ENCODE results near the gene ZFX. TPM values are rescaled to one million over a fixed set of nuclear protein-coding genes. Genes with fewer than 3 reads are reported as not detected.
A peak's percentile ranks its signal among the peaks of the same experiment; 100 is the strongest.

ZFX gene
- total and polyA plus RNA-seq, 2 of the 8 experiments (the other 6 are each of a cell fraction or from before 2014, with no cell fraction given) = 2.8 to 22.0 TPM

DNA sequence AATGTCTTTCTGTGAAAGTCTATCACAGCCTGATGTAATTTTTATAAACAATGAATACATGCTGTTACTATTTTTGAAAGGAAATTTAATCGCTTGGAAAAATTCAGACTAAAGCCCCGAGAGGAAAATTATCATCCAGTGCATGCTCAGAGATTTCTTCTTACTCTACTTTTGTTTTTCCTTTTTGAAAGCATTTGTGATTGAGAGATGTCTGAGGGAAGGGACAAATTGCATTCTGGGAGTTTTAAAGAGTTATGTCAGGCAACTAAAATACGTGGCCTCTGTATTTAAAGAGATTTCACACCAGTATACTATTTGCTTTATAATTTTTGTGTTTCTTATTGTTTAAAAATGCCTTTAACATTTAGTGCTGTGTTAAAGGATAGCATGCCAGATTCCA lies 1.4 kb upstream of the ZFX start:
- Histone ChIP-seq H2BK15ac (ENCODE audit: low read length) (no peak overlapping the region), H3K9me3 (ENCODE audit: insufficient read depth in 2 of 2, low read depth in 1 of 2, low read length in 1 of 2) (no peaks in the 10 kb centered on the region), H3K79me1 (ENCODE audit: low read depth, low read length) (no peaks in the 10 kb centered on the region), H3K4me2 (ENCODE audit: insufficient read depth in 1 of 2, low read depth in 2 of 2, low read length in 2 of 2) (0 out of 4 replicates have a peak overlapping the region, but pooled peaks of 1 of the 2 experiments have one; percentile 61), H3K36me3 (ENCODE audit: control insufficient read depth in 2 of 4, insufficient read depth in 4 of 4, low read length in 3 of 4) (no peaks in the 10 kb centered on the region), H3K23ac (ENCODE audit: insufficient read length) (no peak overlapping the region), H4K91ac (replicated peaks; ENCODE audit: insufficient read length, low read length) (no peak overlapping the region), H4K5ac (ENCODE audit: insufficient read length, low read depth, low read length) (no peak overlapping the region), H3K23me2 (ENCODE audit: low read depth, low read length) (peaks cover 4% of the 10 kb centered on the region; the same call in 1 of the 2 replicates), H4K8ac (ENCODE audit: extremely low read depth, insufficient read depth, low read length) (no peak overlapping the region), H3K27me3 (replicated peaks in 1 of 4; ENCODE audit: control insufficient read depth in 3 of 4, extremely low read depth in 1 of 4, insufficient read depth in 3 of 4, low read length in 3 of 4) (no peaks in the 10 kb centered on the region), H3K27ac (ENCODE audit: low read depth, low read length) (no peak overlapping the region), H3K4ac (replicated peaks; ENCODE audit: insufficient read length, low read depth, low read length) (no peak overlapping the region), H4K20me1 (replicated peaks in 1 of 2; ENCODE audit: control insufficient read depth in 1 of 2, insufficient read depth in 2 of 2, low read length in 2 of 2) (no peaks in the 10 kb centered on the region), H3K14ac (ENCODE audit: insufficient read length) (no peak overlapping the region), H2BK20ac (ENCODE audit: low read length) (no peak overlapping the region), H2BK120ac (replicated peaks; ENCODE audit: low read depth, low read length) (no peak overlapping the region), H3K18ac (ENCODE audit: extremely low read depth, low read length) (no peak overlapping the region), H3K4me1 (replicated peaks in 1 of 4; ENCODE audit: control insufficient read depth in 3 of 4, insufficient read depth in 4 of 4, low read length in 3 of 4) (peaks cover 0 to 3% (median 2%) of the 10 kb centered on the region in 4 experiments; a peak in 2 of 7 replicates), H2AFZ (ENCODE audit: low read length) (no peak overlapping the region), H3K79me2 (ENCODE audit: control insufficient read depth in 1 of 2, insufficient read depth in 2 of 2, low read length in 2 of 2) (peaks cover 0 to 24% of the 10 kb centered on the region in 2 experiments; a peak in 3 of 4 replicates), H2AK5ac (ENCODE audit: low read depth, low read length) (no peak overlapping the region), H2BK12ac (ENCODE audit: low read depth, low read length) (no peak overlapping the region), H3K56ac (replicated peaks; ENCODE audit: insufficient read length, low read depth, low read length) (no peak overlapping the region), H2BK5ac (ENCODE audit: low read depth, low read length) (no peak overlapping the region), H3K4me3 (ENCODE audit: extremely low read depth in 1 of 4, insufficient read depth in 2 of 4, low read depth in 3 of 4, low read length in 4 of 4) (peak overlapping the region in 1 of 4 experiments; percentile 97; a peak in 1 of 8 replicates), H3K9ac (replicated peaks in 1 of 4; ENCODE audit: extremely low read depth in 1 of 4, low read depth in 3 of 4, low read length in 3 of 4) (no peak overlapping the region)
- ChIA-PET CTCF (ENCODE audit: partially characterized antibody) (no interaction called here), POLR2A (ENCODE audit: partially characterized antibody) (interaction anchor here (1.8 kb wide), 1 partner anchor 65 kb away, joined by 5 read pairs; no protein-coding TSS in a partner anchor)
- DNase-seq (ENCODE audit: low read depth in 1 of 2, low spot score in 2 of 2) = no peak
- no peak for FAIRE-seq
- WGBS, 2 experiments (ENCODE audit: extremely low coverage in 1 of 2, insufficient coverage in 1 of 2, insufficient read length in 1 of 2, insufficient replicate concordance in 2 of 2, low coverage in 1 of 2, low lambda C conversion rate in 2 of 2, missing lambda C conversion rate in 1 of 2) = 88% methylated on average over 3 of the region's 3 CpGs; no CpG with 5 or more reads in 1 of the 2 experiments
- no peak for TF ChIP-seq CTBP2 (IDR thresholded peaks at IDR 0.05; ENCODE audit: borderline replicate concordance, insufficient read depth, insufficient read length, low read length)
- TF ChIP-seq SIRT6 (IDR thresholded peaks at IDR 0.05; ENCODE audit: low read length) = no peak
- no peak for TF ChIP-seq EZH2 (IDR thresholded peaks at IDR 0.05; ENCODE audit: low read depth, low read length, severe bottlenecking)
- TF ChIP-seq POLR2A (IDR thresholded peaks at IDR 0.05; ENCODE audit: control extremely low read depth in 1 of 2, low read depth in 2 of 2, low read length in 2 of 2) = no peak
- TF ChIP-seq CEBPB (IDR thresholded peaks at IDR 0.05; ENCODE audit: low read depth, low read length) = no peak
- no peak for TF ChIP-seq TAF7 (optimal IDR thresholded peaks at IDR 0.05; ENCODE audit: borderline replicate concordance, low read depth, low read length)
- no peak for TF ChIP-seq ATF2 (IDR thresholded peaks at IDR 0.05; ENCODE audit: low read length)
- TF ChIP-seq PHF8 (conservative IDR thresholded peaks at IDR 0.05; ENCODE audit: low read depth, low read length) = no peak

Measured in H1 (cell line).